Suprapubic skin (tissue), 4 donors: ENCODE data around the gene FLT1. TPM values are rescaled to one million over a fixed set of nuclear protein-coding genes. Genes with fewer than 3 reads are reported as not detected.

Experiments used
- DNase-seq, 2 donors: peaks; one replicate each; pipeline ENCODE4 v3.0.0-alpha.2; 2019; ENCODE audit warnings: low spot score in 2 of 2
- H3K27ac ChIP-seq: fragments of 200-600 bp; sonication (generic); one replicate; pipeline ENCODE4 v1.5.1; 2019
- H3K27me3 ChIP-seq: fragments of 200-600 bp; sonication (generic); one replicate; pipeline ENCODE4 v1.5.1; 2019
- H3K36me3 ChIP-seq: fragments of 200-600 bp; sonication (generic); one replicate; pipeline ENCODE4 v1.5.1; 2019
- H3K4me1 ChIP-seq: fragments of 200-600 bp; sonication (generic); one replicate; pipeline ENCODE4 v1.5.1; 2019
- H3K4me3 ChIP-seq: fragments of 200-600 bp; sonication (generic); one replicate; pipeline ENCODE4 v1.5.1; 2019; ENCODE audit warnings: mild to moderate bottlenecking
- H3K9me3 ChIP-seq: fragments of 200-600 bp; sonication (generic); one replicate; pipeline ENCODE4 v1.5.1; 2019
- EP300 ChIP-seq: sonication (generic); formaldehyde crosslinking; IDR thresholded peaks from one replicate; pipeline ENCODE4 v1.6.1; 2017; ENCODE audit warnings: antibody characterized with exemption
- POLR2A ChIP-seq, 2 donors: fragments of 450-650 bp; IDR thresholded peaks; one replicate each; pipeline ENCODE4 v1.6.1; 2017; ENCODE audit warnings: antibody characterized with exemption in 2 of 2, mild to moderate bottlenecking in 2 of 2, moderate library complexity in 2 of 2
- POLR2AphosphoS5 ChIP-seq, 3 donors: sonication (generic); formaldehyde crosslinking; IDR thresholded peaks; one replicate each; pipeline ENCODE4 v1.6.1; 2017; ENCODE audit warnings: antibody characterized with exemption in 3 of 3
- WGBS: methylation state at CpG from one replicate; pipeline ENCODE4 v1.1.5; 2018; 5-methylcytosine and 5-hydroxymethylcytosine counted together
- total RNA-seq, 4 donors: library from RNA; depleted of rRNA; stranded (reverse); fragments of >200 nt; gene quantifications; one replicate each; pipeline ENCODE4 v1.1.0, GENCODE V29; 2016
- TF ChIP-seq, protein P1 (sequence below), 2 donors: fragments of 200-600 bp in 1 of 2; fragments of 450-650 bp in 1 of 2; sonication (generic) in 1 of 2; IDR thresholded peaks; one replicate each; pipeline ENCODE4 v1.5.1; 2016 to 2019; ENCODE audit warnings: antibody characterized with exemption in 2 of 2, mild to moderate bottlenecking in 1 of 2, moderate library complexity in 1 of 2

Gene FLT1
- total RNA-seq, 4 donors from 2014 or later: 3.8 to 14.2 (median 6.8) TPM

DNA sequence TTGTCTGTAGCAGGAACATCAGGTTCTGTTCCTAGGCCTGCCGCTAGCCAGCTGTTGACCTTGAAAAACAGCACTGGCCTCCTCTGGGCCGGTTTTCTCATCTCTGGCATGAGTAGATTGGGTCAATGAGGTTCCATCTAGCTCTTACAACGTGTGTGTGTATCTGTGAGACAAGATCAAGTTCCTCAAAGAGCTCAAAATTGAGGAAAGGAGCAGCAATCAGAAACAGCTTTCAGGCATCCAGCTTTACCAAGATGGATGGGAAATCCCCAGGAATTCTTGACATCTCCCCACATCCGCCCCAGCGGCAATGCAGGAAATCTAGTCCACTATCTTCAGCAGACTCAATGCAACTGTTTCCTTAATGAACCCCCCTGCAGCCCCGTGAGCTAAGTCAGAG is 4.9 kb downstream of the FLT1 start:
- Histone ChIP-seq H3K27me3 (peaks cover 74% of the 10 kb centered on the region), H3K9me3 (no peaks in the 10 kb centered on the region), H3K4me3 (no peak overlapping the region), H3K36me3 (no peaks in the 10 kb centered on the region), H3K27ac (no peak overlapping the region), H3K4me1 (peaks cover 16% of the 10 kb centered on the region)
- DNase-seq: no peak
- TF ChIP-seq EP300: no peak
- no peak for TF ChIP-seq POLR2A (IDR thresholded peaks at IDR 0.05)
- no peak for TF ChIP-seq POLR2AphosphoS5 (IDR thresholded peaks at IDR 0.05)
- TF ChIP-seq, protein P1, sequence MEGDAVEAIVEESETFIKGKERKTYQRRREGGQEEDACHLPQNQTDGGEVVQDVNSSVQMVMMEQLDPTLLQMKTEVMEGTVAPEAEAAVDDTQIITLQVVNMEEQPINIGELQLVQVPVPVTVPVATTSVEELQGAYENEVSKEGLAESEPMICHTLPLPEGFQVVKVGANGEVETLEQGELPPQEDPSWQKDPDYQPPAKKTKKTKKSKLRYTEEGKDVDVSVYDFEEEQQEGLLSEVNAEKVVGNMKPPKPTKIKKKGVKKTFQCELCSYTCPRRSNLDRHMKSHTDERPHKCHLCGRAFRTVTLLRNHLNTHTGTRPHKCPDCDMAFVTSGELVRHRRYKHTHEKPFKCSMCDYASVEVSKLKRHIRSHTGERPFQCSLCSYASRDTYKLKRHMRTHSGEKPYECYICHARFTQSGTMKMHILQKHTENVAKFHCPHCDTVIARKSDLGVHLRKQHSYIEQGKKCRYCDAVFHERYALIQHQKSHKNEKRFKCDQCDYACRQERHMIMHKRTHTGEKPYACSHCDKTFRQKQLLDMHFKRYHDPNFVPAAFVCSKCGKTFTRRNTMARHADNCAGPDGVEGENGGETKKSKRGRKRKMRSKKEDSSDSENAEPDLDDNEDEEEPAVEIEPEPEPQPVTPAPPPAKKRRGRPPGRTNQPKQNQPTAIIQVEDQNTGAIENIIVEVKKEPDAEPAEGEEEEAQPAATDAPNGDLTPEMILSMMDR (IDR thresholded peaks at IDR 0.05): no peak
- 46% methylated on average over 6 of the region's 6 CpGs for WGBS

DNA sequence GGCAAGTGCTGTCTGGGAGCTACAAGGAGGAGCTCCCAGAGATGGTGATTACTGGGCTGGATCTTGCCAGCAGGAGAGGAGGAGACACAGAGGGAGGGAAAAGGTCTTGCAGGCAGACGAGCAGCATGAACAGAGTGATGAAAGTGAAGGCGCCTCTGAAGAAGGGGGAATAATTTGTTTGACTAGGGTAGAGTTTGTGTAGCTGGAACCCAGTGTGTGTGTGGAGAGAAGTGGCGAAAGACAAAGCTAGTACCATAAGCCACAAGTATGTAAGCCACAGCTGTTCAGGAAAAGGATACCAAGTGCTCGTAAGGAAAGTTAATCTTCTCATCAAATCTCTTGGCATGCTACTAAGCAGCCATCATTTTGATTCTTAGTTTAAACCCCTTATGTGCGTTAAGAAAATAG is 5.4 kb downstream of the FLT1 start:
- Histone ChIP-seq H3K4me3 (no peak overlapping the region), H3K4me1 (peaks cover 11% of the 10 kb centered on the region), H3K9me3 (no peaks in the 10 kb centered on the region), H3K27me3 (peaks cover 69% of the 10 kb centered on the region), H3K36me3 (no peaks in the 10 kb centered on the region), H3K27ac (no peak overlapping the region)
- DNase-seq: no peak
- TF ChIP-seq POLR2AphosphoS5 (IDR thresholded peaks at IDR 0.05) (no peak), EP300 (no peak), POLR2A (IDR thresholded peaks at IDR 0.05) (no peak)
- TF ChIP-seq, protein P1 (IDR thresholded peaks at IDR 0.05): no peak
- WGBS: 54% methylated on average over 5 of the region's 5 CpGs

DNA sequence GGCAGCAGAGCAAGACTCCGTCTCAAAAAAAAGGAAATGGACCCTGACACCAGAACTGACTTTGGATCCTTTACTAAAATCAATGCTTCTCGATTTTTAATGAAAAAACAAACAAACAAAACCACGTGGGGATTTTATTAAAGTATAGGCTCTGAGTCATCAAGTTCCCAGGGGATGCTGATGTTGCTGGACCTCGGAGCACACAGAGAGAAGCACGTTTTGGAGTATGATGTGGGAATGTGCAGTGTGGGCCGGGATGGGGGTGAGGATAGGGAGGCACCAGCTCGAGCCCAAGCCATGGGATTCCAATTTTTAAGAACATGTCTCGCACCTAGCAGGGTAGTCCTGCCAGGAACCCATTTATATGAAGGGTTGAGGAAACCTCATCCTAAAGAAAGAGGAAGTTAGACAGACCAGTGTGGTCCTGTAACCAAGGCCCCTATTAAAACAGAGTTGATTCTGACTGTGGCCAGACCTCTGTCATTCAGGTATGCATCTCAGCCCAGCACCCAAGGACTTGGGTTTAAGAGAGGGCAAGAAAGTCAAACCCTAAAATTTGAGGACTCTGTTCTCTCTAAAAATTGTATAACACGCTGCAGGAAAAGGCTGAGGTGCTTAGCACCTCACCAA is 6.4 kb downstream of the FLT1 start:
- no peak for TF ChIP-seq POLR2A (IDR thresholded peaks at IDR 0.05)
- TF ChIP-seq EP300: no peak
- TF ChIP-seq POLR2AphosphoS5 (IDR thresholded peaks at IDR 0.05): no peak
- TF ChIP-seq, protein P1 (IDR thresholded peaks at IDR 0.05): no peak
- H3K27me3 ChIP-seq: peaks cover 59% of the 10 kb centered on the region
- no peaks in the 10 kb centered on the region for H3K36me3 ChIP-seq
- DNase-seq: no peak
- H3K4me3 ChIP-seq: no peak overlapping the region
- H3K27ac ChIP-seq: no peak overlapping the region
- 77% methylated on average over 9 of the region's 9 CpGs for WGBS
- peaks cover under 1% of the 10 kb centered on the region for H3K4me1 ChIP-seq
- H3K9me3 ChIP-seq: no peaks in the 10 kb centered on the region

DNA sequence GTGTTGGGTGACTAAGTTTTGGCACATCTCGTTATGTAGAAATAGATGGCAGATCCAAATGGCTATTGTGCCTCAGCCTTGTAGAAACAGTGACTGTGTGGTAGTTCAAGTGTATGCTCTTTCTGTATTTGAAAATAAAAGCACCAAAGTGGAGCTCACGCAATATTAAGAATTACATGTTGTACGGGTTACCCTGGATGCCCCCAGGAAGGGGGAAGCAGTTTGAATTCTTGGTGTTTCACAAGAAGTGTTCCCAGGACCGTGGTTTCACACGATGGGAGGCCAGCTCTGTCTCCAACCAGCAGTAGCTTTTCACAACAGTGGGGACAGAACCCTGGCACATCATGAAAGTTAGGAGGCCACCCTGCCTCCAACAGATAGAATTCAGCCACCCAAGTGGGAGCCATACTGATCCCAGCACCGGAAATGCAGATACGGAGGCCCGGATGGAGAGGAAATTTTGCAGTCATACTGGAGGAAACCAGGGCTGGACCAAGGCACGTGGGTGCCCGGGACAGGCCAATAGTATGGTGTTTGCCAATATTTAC is 8.9 kb downstream of the FLT1 start:
- H3K4me3 ChIP-seq: no peak overlapping the region
- H3K9me3 ChIP-seq: no peaks in the 10 kb centered on the region
- H3K27me3 ChIP-seq: peaks cover 44% of the 10 kb centered on the region
- H3K36me3 ChIP-seq: no peaks in the 10 kb centered on the region
- H3K27ac ChIP-seq: no peak overlapping the region
- H3K4me1 ChIP-seq: no peaks in the 10 kb centered on the region
- 82% methylated on average over 10 of the region's 10 CpGs for WGBS
- TF ChIP-seq POLR2AphosphoS5 (IDR thresholded peaks at IDR 0.05) (no peak), EP300 (no peak)
- TF ChIP-seq, protein P1 (IDR thresholded peaks at IDR 0.05): no peak
- DNase-seq: no peak

DNA sequence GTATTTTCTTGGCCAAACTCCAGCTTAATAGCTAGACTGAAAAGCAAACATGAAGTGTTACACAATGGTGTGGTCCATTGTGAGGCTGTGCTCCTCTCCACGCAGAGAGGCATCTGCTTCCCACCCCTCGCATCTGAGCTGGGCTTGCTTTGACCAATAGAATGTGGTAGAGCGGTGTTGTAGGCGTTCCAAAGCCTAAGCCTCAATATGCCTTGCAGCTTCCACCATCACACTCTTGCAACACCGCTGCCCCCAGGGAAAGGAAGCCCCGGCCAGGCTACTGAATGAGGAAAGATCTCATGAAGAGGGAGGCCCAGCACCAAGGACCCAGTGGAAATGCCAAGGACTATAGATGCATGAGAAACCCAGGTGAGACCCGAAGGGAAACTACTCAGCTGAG is 9.4 kb downstream of the FLT1 start:
- no peaks in the 10 kb centered on the region for H3K9me3 ChIP-seq
- no peak overlapping the region for H3K4me3 ChIP-seq
- no peaks in the 10 kb centered on the region for H3K36me3 ChIP-seq
- no peak for DNase-seq
- 91% methylated on average over 7 of the region's 7 CpGs for WGBS
- H3K27me3 ChIP-seq: peaks cover 39% of the 10 kb centered on the region
- no peak overlapping the region for H3K27ac ChIP-seq
- TF ChIP-seq POLR2AphosphoS5 (IDR thresholded peaks at IDR 0.05): no peak
- TF ChIP-seq, protein P1 (IDR thresholded peaks at IDR 0.05): no peak
- no peak for TF ChIP-seq EP300
- TF ChIP-seq POLR2A (IDR thresholded peaks at IDR 0.05): no peak
- H3K4me1 ChIP-seq: no peaks in the 10 kb centered on the region
